ENCODE data around the gene FRMD3. TPM values are rescaled to one million over a fixed set of nuclear protein-coding genes. Genes with fewer than 3 reads are reported as not detected.
A peak's percentile ranks its signal among the peaks of the same experiment; 100 is the strongest.
"Not testable (repeated sequence)": the region's sequence is repeated elsewhere in the genome, so short reads cannot be mapped to it uniquely, and the experiment has no call there.

FRMD3 gene
- total RNA-seq, 1 experiment from 2014 or later = 0.10 TPM

DNA sequence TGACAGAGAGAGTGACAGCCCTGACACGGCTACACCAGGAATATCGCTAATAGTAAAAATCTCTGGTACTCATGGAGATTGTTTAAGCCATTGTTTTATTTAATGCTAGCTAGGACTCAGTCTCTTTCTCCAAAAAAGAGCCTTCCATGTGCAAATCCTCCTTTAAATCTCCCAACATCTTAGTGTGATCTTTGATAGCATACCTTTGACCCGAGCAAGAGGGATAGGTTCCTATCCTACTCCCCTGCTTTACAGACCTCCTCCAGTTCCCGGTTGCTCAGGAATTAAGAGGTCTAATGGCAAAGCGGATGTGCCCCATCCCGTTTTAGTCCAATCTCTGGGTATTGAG lies 663 bp upstream of the FRMD3 start:
- no peak for DNase-seq
- peaks cover 48% of the 10 kb centered on the region for H3K27me3 ChIP-seq (ENCODE audit: control insufficient read depth, insufficient read depth, low read length)
- H3K4me3 ChIP-seq (ENCODE audit: insufficient read depth, low read depth, low read length) = peak overlapping the region; percentile 65
- no peaks in the 10 kb centered on the region for H3K36me3 ChIP-seq (replicated peaks; ENCODE audit: control insufficient read depth, insufficient read depth, low read length)

DNA sequence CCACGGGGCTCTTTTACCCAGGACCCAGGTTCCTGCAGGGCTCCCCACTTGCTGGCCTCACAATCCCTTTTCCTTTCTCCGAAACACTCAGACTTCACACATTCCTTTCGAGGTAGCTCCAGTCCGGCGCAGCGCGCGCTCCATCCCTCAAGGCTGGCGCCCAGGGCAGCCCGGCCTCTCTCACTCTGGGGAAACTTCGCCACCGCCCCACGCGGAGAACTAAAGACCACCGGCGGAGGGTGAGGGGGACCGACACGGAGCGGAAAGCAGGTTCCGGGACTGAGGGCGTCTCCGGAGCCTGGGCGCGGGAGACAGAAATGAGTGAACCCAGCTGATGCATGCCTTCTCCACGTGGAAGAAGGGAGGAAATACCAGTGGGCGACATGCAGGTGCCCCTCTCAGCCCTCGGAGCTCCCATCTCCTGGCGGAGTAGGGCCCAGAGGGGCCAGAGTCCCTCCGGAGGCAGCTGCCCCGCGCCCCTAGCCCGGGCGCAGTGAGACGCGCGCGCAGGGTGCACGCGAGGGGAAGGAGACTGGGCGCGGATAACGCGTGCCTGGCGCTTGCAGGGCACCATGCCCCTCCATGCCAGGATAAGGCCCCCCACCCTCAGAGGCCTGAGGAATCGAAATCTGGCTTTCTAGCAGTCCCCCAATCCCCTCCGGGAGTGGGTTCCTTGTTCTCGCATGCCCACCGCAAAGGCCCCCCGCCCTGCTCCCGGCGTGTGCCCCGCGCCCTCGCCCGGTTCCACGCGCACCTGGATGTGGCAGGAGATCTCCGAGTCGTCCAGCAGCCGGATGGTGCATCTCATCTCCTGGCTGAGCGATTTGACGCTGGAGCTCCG lies 650 bp downstream of the FRMD3 start:
- Histone ChIP-seq H3K36me3 (replicated peaks; ENCODE audit: control insufficient read depth, insufficient read depth, low read length) (no peaks in the 10 kb centered on the region), H3K4me3 (ENCODE audit: insufficient read depth, low read depth, low read length) (peak overlapping the region; percentile 65), H3K27me3 (ENCODE audit: control insufficient read depth, insufficient read depth, low read length) (peaks cover 48% of the 10 kb centered on the region)
- DNase-seq = peak; percentile 59

DNA sequence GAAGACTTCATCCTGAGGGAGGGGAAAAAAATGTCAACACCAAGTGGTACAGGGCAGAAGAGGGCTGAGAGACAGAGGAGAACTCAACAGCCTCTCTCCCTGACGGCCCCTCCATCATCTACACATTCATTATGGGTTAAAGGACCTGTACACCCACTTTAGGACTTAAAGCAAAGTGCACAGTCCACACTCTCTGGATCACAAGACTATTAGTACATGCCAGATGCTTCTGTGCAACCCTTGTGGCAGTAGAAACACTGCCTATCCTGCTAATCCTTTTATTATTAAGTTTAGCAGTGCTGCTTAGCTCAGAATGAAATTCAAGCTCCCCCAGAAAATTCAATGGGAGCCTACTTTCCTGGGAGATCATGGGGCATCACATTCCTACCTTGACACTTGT lies 1.9 kb downstream of the FRMD3 start:
- no peak for DNase-seq
- Histone ChIP-seq H3K4me3 (ENCODE audit: insufficient read depth, low read depth, low read length) (no peak overlapping the region), H3K36me3 (replicated peaks; ENCODE audit: control insufficient read depth, insufficient read depth, low read length) (no peaks in the 10 kb centered on the region), H3K27me3 (ENCODE audit: control insufficient read depth, insufficient read depth, low read length) (peaks cover 48% of the 10 kb centered on the region)

DNA sequence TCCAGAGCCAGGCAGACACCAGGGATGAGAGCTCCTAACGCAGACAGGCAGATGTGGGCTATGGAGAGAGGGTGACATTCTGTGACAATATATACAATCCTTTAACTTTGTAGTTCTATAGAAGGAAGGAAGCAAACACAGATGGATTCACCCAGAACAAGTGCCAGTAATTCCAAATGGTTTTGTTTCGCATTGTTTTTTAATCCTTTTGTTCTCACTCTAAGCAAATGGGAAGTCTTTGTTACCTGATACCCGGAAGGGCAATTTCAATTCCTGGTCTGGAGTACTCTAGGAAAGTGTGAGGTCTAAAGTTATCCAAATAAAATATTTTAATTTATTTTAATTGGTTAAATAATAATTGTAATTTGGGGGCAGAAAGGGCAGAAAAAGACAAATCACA lies 2.5 kb downstream of the FRMD3 start:
- peaks cover 48% of the 10 kb centered on the region for H3K27me3 ChIP-seq (ENCODE audit: control insufficient read depth, insufficient read depth, low read length)
- H3K4me3 ChIP-seq (ENCODE audit: insufficient read depth, low read depth, low read length) = no peak overlapping the region
- H3K36me3 ChIP-seq (replicated peaks; ENCODE audit: control insufficient read depth, insufficient read depth, low read length) = no peaks in the 10 kb centered on the region
- DNase-seq = peak; percentile 36

DNA sequence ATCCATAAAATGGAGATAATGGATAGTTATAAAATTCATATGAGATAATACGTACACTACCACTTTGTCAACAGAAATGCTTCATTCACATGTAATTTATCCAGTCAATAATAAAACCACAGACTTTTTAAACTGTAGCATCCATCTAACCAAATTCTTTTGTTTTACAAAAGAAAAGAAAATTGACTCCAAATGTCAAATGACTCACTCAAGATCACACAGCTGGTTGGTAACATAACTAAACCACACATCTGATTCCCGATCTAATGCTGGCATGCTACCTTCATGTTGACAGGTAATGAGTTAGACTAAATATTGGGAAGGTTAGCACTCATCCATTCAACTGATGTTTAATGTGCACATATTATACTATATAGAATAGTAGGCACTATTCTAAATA lies 4.9 kb downstream of the FRMD3 start:
- Histone ChIP-seq H3K36me3 (replicated peaks; ENCODE audit: control insufficient read depth, insufficient read depth, low read length) (no peaks in the 10 kb centered on the region), H3K4me3 (ENCODE audit: insufficient read depth, low read depth, low read length) (no peak overlapping the region), H3K27me3 (ENCODE audit: control insufficient read depth, insufficient read depth, low read length) (peaks cover 28% of the 10 kb centered on the region)
- no peak for DNase-seq

DNA sequence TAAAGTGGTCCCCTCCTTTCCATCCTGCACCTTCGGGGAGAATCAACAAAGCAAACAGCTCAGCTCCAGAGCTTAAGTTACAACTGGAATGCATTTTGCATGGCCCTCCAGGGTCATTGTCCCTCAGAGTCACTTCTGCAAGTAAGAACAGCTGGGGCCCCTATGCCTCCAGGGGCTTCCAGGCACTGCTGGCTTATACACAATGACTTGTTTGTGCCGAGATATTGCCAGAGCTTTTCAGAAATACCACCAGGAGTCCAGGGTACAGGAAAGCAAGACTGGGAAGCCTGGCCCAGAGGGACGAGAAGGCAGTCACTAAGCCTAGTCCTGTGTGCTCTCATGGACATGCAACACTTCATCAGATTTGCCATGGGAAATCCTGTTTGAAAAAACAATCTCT lies 11.3 kb downstream of the FRMD3 start:
- Histone ChIP-seq H3K36me3 (replicated peaks; ENCODE audit: control insufficient read depth, insufficient read depth, low read length) (no peaks in the 10 kb centered on the region), H3K4me3 (ENCODE audit: insufficient read depth, low read depth, low read length) (no peak overlapping the region), H3K27me3 (ENCODE audit: control insufficient read depth, insufficient read depth, low read length) (no peaks in the 10 kb centered on the region)
- DNase-seq = peak; percentile 20

DNA sequence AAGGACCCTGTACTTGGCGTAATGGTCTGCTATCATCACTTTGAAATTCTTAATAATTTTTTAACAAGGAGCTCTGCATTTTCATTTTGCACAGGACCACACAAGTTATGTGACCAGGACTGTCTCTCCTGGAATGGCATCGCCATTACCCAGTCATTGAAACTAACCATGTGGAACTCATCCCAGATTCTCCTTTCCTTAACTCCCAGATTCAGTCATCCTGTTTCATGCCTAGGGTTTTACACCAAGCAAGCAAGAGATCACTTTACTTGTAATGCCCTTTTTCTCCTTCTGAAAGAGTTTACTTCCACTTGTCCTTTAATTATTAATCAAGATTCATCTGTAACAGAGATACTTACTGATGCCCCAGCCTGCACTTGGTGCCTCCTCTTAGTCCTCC lies 12.0 kb downstream of the FRMD3 start:
- H3K4me3 ChIP-seq (ENCODE audit: insufficient read depth, low read depth, low read length) = no peak overlapping the region
- H3K36me3 ChIP-seq (replicated peaks; ENCODE audit: control insufficient read depth, insufficient read depth, low read length) = no peaks in the 10 kb centered on the region
- no peaks in the 10 kb centered on the region for H3K27me3 ChIP-seq (ENCODE audit: control insufficient read depth, insufficient read depth, low read length)
- DNase-seq = no peak

DNA sequence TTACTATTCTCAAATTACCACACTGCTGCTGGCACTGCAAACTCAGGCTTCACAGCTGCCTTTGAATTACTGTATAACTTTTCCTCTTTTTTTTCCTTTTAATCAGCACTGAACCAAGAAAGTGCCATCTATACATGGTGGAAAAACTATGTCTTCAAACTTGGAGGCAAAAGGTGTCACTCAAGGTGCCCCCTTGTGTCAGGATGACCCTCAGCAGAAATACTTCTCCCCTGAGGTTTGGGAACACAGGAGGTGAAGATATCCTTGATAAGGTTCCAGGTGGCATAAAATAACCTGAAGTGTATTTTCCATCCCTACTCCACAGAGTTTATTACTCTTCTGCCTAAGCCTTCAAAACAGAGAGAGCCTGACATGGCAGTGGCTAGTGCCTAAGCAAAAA lies 14.5 kb downstream of the FRMD3 start:
- DNase-seq = peak; percentile 30
- Histone ChIP-seq H3K36me3 (replicated peaks; ENCODE audit: control insufficient read depth, insufficient read depth, low read length) (no peaks in the 10 kb centered on the region), H3K4me3 (ENCODE audit: insufficient read depth, low read depth, low read length) (no peak overlapping the region), H3K27me3 (ENCODE audit: control insufficient read depth, insufficient read depth, low read length) (no peaks in the 10 kb centered on the region)

DNA sequence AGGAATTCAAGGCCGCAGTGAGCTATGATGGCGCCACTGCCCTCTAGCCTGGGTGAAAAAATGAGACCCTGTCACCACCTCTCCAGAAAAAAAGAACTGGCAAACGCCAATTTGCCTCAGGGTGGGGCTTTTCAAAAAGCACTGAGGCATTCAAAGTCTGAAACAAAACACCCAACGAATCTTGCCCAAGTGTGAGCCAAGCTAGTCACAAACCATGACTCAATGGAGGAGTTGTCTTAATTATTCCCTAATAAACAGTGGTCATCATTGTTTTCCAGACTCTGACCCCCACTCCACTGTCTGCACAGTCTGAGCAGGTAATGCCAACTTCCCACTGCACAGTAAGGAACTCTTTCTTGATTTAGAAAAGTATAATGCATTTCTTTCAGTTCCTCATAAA lies 16.8 kb downstream of the FRMD3 start:
- Histone ChIP-seq H3K36me3 (replicated peaks; ENCODE audit: control insufficient read depth, insufficient read depth, low read length) (no peaks in the 10 kb centered on the region), H3K4me3 (ENCODE audit: insufficient read depth, low read depth, low read length) (no peak overlapping the region), H3K27me3 (ENCODE audit: control insufficient read depth, insufficient read depth, low read length) (no peaks in the 10 kb centered on the region)
- DNase-seq = no peak

DNA sequence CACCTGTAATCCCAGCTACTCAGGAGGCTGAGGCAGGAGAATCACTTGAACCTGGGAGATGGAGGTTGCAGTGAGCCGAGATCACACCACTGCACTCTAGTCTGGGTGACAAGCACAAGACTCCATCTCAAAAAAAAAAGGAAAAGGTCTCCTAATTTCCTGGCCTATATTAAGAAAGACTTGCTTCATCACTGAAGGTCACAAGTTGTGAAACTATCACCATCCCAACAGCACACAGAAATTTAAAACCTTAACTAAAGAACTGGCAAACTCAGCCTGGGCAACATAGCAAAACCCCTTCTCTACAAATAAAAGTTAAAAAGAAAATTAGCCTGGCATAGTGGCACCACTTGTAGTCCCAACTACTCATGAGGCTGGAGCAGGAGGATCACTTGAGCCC lies 17.2 kb downstream of the FRMD3 start:
- Histone ChIP-seq H3K27me3 (ENCODE audit: control insufficient read depth, insufficient read depth, low read length) (no peaks in the 10 kb centered on the region), H3K4me3 (ENCODE audit: insufficient read depth, low read depth, low read length) (no peak overlapping the region), H3K36me3 (replicated peaks; ENCODE audit: control insufficient read depth, insufficient read depth, low read length) (no peaks in the 10 kb centered on the region)
- no peak for DNase-seq

DNA sequence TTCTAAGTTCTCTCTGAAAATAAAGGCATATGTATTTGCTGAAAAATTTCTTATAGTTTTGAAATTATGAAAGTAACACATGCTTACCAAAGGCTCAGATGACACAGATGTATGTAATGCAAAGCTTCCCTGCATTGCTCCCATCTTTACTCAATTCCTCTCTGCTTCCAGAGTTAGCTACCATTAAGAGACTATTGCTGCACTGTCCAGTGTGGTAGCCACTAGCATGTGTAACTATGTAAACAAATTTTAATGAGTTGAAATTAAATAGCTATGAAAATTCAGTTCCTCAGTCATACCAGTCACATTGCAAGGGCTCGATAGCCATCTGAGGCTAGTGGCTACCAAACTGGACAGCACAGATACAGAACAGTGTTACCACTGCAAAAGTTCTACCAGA lies 17.9 kb downstream of the FRMD3 start:
- Histone ChIP-seq H3K27me3 (ENCODE audit: control insufficient read depth, insufficient read depth, low read length) (no peaks in the 10 kb centered on the region), H3K36me3 (replicated peaks; ENCODE audit: control insufficient read depth, insufficient read depth, low read length) (no peaks in the 10 kb centered on the region), H3K4me3 (ENCODE audit: insufficient read depth, low read depth, low read length) (no peak overlapping the region)
- no peak for DNase-seq

DNA sequence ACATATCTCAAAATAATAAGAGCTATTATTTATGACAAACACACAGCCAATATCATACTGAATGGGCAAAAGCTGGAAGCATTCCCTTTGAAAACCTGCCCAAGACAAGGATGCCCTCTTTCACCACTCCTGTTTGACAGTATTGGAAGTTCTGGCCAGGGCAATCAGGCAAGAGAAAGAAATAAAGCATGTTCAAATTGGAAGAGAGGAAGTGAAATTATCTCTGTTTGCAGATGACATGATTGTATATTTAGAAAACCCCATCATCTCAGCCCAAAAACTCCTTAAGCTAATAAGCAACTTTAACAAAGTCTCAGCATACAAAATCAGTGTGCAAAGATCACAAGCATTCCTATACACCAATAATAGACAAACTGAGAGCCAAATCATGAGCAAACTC lies 20.2 kb downstream of the FRMD3 start:
- H3K27me3 ChIP-seq (ENCODE audit: control insufficient read depth, insufficient read depth, low read length); H3K4me3 ChIP-seq (ENCODE audit: insufficient read depth, low read depth, low read length); DNase-seq; H3K36me3 ChIP-seq (replicated peaks; ENCODE audit: control insufficient read depth, insufficient read depth, low read length): not testable (repeated sequence)

DNA sequence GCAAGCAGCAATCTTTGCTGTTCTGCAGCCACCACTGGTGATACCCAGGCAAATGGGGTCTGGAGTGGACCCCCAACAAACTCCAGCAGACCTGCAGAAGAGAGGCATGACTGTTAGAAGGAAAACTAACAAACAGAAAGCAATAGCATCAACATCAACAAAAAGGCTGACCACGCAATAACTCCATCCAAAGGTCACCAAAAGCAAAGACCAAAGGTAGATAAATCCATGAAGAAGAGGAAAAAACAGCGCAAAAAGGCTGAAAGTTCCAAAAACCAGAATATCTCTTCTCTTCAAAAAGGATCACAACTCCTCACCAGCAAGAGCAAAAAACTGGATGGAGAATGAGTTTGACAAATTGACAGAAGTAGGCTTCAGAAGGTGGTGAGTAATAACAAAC lies 23.4 kb downstream of the FRMD3 start:
- no peaks in the 10 kb centered on the region for H3K36me3 ChIP-seq (replicated peaks; ENCODE audit: control insufficient read depth, insufficient read depth, low read length)
- H3K4me3 ChIP-seq (ENCODE audit: insufficient read depth, low read depth, low read length) = no peak overlapping the region
- H3K27me3 ChIP-seq (ENCODE audit: control insufficient read depth, insufficient read depth, low read length) = no peaks in the 10 kb centered on the region
- DNase-seq = no peak

DNA sequence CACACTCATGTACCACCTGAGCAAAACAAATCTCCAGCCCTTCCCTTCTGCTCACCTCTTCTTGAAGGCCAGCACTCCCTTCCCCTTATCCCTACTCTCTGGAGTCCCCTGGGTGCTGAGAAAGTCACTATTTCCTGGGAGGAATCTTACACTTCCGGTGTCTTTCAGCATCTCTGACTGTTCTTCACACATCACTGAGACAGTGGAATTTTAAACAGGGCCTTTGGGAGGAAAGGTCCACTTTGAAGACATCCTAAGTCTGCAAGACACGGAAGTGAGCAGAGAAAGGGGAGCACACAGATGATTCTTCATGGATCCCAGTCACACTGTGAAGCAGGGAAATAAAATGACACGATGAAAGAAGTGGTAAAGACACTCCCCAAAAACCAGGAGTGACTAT lies 25.6 kb downstream of the FRMD3 start:
- no peak for DNase-seq
- Histone ChIP-seq H3K4me3 (ENCODE audit: insufficient read depth, low read depth, low read length) (no peak overlapping the region), H3K36me3 (replicated peaks; ENCODE audit: control insufficient read depth, insufficient read depth, low read length) (no peaks in the 10 kb centered on the region), H3K27me3 (ENCODE audit: control insufficient read depth, insufficient read depth, low read length) (no peaks in the 10 kb centered on the region)

DNA sequence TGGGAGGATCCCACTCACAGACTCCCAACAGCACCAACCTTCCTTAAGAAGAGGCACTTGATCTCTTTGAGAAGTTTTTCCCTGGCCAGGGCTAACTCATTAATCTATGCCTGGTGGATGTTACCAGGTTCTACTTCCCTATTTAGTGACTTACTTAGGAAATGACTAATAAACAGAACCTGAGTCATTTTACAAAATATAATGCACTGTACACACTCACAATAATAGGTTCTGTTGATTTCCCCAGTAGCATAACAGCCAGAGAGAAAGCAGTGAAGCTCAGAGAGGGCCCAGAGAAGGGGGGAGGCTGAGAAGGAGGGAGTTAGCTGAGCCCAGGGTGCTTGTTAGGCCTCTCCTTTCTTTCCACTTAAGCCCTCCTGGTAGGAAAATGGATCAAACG lies 27.1 kb downstream of the FRMD3 start:
- H3K27me3 ChIP-seq (ENCODE audit: control insufficient read depth, insufficient read depth, low read length) = no peaks in the 10 kb centered on the region
- H3K36me3 ChIP-seq (replicated peaks; ENCODE audit: control insufficient read depth, insufficient read depth, low read length) = no peaks in the 10 kb centered on the region
- H3K4me3 ChIP-seq (ENCODE audit: insufficient read depth, low read depth, low read length) = no peak overlapping the region
- DNase-seq = no peak

DNA sequence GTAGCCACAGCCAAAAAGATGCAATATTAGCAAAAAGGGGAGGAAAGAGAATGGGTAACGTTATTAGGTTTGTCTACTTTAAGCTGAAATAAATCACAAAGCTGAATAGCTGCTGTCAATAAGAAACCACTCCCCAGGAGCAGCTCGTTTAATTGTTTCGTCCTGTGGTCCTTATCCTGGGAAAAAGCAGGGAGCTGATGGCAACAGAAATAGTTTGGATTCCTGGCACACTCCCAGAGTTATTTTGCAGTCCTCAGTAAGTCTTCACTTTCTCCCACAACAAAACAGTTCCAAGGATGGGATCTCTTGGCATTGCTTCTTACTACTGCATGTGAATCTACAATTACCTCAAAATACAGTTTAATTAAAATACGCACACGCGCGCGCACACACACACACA lies 28.8 kb downstream of the FRMD3 start:
- no peak for DNase-seq
- Histone ChIP-seq H3K4me3 (ENCODE audit: insufficient read depth, low read depth, low read length) (no peak overlapping the region), H3K36me3 (replicated peaks; ENCODE audit: control insufficient read depth, insufficient read depth, low read length) (no peaks in the 10 kb centered on the region), H3K27me3 (ENCODE audit: control insufficient read depth, insufficient read depth, low read length) (no peaks in the 10 kb centered on the region)

Data from H7 (cell line).